SIG-M5 treated with dmso at 0.1 percent for 504 hours (cell line): ENCODE results near the gene SMOC2.
"Not testable (repeated sequence)": the region's sequence is repeated elsewhere in the genome, so short reads cannot be mapped to it uniquely, and the experiment has no call there.

Source experiments
- DNase-seq: peaks from one replicate; lab custom pipeline; 2025; ENCODE audit not compliant: unreplicated experiment; lab: John Stamatoyannopoulos, UW

The SMOC2 gene

GRCh38 chr6:168674595-168674994 is 233.6 kb downstream of the SMOC2 start:
- no peak for DNase-seq

- DNase-seq = no peak
These were observed 234.4 kb downstream of the SMOC2 start for GRCh38 chr6:168675375-168675774.

- DNase-seq = no peak
These were observed 235.1 kb downstream of the SMOC2 start for GRCh38 chr6:168675933-168676551.

- DNase-seq = no peak
These were observed 235.8 kb downstream of the SMOC2 start for GRCh38 chr6:168676552-168677322.

- DNase-seq = not testable (repeated sequence)
These were observed 236.4 kb downstream of the SMOC2 start for GRCh38 chr6:168677323-168677781.

- DNase-seq = no peak
These were observed 237.1 kb downstream of the SMOC2 start for GRCh38 chr6:168678077-168678476.

- no peak for DNase-seq
These were observed 237.6 kb downstream of the SMOC2 start for GRCh38 chr6:168678588-168678987.

GRCh38 chr6:168681748-168682147 is 240.8 kb downstream of the SMOC2 start:
- DNase-seq = no peak

- no peak for DNase-seq
These were observed 242.6 kb downstream of the SMOC2 start for GRCh38 chr6:168683621-168684020.

- DNase-seq = no peak
These were observed 243.5 kb downstream of the SMOC2 start for GRCh38 chr6:168684471-168684870.

GRCh38 chr6:168684906-168685305 is 243.9 kb downstream of the SMOC2 start:
- no peak for DNase-seq

- no peak for DNase-seq
These were observed 245.2 kb downstream of the SMOC2 start for GRCh38 chr6:168686029-168686738.

- no peak for DNase-seq
These were observed 246.1 kb downstream of the SMOC2 start for GRCh38 chr6:168686831-168687730.

- DNase-seq = no peak
These were observed 249.3 kb downstream of the SMOC2 start for GRCh38 chr6:168690271-168690670.

- DNase-seq = no peak
These were observed 250.8 kb downstream of the SMOC2 start for GRCh38 chr6:168691774-168692173.

GRCh38 chr6:168692193-168692914 is 251.4 kb downstream of the SMOC2 start:
- no peak for DNase-seq

- DNase-seq = not testable (repeated sequence)
These were observed 251.9 kb downstream of the SMOC2 start for GRCh38 chr6:168692915-168693257.

GRCh38 chr6:168694797-168695196 is 253.8 kb downstream of the SMOC2 start:
- DNase-seq = not testable (repeated sequence)

- DNase-seq = no peak
These were observed 254.7 kb downstream of the SMOC2 start for GRCh38 chr6:168695701-168696100.

GRCh38 chr6:168698923-168699322 is 257.9 kb downstream of the SMOC2 start:
- DNase-seq = no peak
